ENCODE data around the gene RAMAC.

The RAMAC gene

DNA sequence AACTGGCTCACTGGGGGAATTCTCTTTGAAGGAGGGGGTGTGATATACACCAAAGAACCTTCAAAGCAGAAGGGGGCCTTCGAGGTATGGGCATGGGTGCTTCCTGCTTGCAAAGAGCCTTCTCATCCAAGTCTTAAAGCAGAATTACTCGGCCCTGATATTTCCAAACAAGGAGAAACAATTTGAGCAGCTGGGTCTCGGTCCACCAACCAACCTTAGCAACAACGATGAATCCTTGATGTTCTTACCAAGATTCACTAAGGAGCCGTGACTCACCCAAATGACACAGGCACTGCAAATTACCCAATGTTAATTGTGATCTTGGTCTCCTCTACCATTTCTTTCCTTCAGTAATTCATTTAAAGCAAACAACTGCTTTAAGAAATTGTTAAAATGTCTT, 41.2 kb upstream of the RAMAC start:
- TF ChIP-seq, protein P1, sequence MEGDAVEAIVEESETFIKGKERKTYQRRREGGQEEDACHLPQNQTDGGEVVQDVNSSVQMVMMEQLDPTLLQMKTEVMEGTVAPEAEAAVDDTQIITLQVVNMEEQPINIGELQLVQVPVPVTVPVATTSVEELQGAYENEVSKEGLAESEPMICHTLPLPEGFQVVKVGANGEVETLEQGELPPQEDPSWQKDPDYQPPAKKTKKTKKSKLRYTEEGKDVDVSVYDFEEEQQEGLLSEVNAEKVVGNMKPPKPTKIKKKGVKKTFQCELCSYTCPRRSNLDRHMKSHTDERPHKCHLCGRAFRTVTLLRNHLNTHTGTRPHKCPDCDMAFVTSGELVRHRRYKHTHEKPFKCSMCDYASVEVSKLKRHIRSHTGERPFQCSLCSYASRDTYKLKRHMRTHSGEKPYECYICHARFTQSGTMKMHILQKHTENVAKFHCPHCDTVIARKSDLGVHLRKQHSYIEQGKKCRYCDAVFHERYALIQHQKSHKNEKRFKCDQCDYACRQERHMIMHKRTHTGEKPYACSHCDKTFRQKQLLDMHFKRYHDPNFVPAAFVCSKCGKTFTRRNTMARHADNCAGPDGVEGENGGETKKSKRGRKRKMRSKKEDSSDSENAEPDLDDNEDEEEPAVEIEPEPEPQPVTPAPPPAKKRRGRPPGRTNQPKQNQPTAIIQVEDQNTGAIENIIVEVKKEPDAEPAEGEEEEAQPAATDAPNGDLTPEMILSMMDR (IDR thresholded peaks at IDR 0.05; ENCODE audit: extremely low read depth, missing control alignments), result no peak
- no peak for DNase-seq (ENCODE audit: low spot score)

GRCh38 chr15:82945326-82945725, 40.7 kb upstream of the RAMAC start:
- TF ChIP-seq, protein P1 (IDR thresholded peaks at IDR 0.05; ENCODE audit: extremely low read depth, missing control alignments), result no peak
- DNase-seq (ENCODE audit: low spot score), result no peak

- TF ChIP-seq, protein P1 (IDR thresholded peaks at IDR 0.05; ENCODE audit: extremely low read depth, missing control alignments), result no peak
Measured at GRCh38 chr15:82946155-82946701, 39.8 kb upstream of the RAMAC start.

GRCh38 chr15:82950295-82950694, 35.7 kb upstream of the RAMAC start:
- TF ChIP-seq, protein P1 (IDR thresholded peaks at IDR 0.05; ENCODE audit: extremely low read depth, missing control alignments), result no peak
- DNase-seq (ENCODE audit: low spot score), result peak; percentile 54

More at GRCh38 chr15:82946155-82946701, 39.8 kb upstream of the RAMAC start:
- no peak for DNase-seq (ENCODE audit: low spot score)

GRCh38 chr15:82950746-82951370, 35.2 kb upstream of the RAMAC start:
- TF ChIP-seq, protein P1 (IDR thresholded peaks at IDR 0.05; ENCODE audit: extremely low read depth, missing control alignments), result no peak
- DNase-seq (ENCODE audit: low spot score), result peak; percentile 73

DNA sequence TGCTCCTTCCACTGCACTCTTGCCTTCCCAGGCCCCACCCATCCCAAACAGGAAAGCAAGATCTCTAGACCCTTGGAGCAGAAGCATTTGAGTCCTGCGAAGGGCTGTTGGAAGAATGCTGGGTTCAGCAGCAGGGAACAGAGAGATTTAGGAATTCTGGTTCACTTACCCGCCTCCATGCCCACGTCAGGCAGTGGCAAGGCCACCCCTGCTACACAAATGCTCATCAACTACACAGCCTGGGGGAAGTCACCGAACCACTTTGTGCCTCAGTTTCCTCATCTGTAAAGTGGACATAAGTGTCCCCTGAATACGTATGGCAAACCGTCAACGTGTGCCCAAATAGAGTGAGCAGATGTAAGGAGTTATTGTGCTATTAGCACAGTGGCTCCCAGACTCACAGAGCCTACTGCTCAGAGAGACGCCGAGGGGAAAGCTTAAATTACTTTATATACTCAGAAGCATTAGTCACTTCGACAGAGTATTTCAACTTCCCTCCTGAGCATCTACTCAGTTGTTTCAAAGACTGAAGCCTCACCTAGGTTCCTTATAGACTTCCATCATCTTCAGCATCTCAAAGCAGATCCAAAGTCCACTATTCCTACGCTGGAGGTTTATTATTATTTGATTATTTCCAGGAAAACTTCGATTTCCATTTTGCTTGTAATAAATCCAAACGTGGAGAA, 34.4 kb upstream of the RAMAC start:
- TF ChIP-seq, protein P1 (IDR thresholded peaks at IDR 0.05; ENCODE audit: extremely low read depth, missing control alignments), result no peak
- peak; percentile 49 for DNase-seq (ENCODE audit: low spot score)
